ENCODE data around the gene NEK4. TPM values are rescaled to one million over a fixed set of nuclear protein-coding genes. Genes with fewer than 3 reads are reported as not detected.

NEK4 gene
- total RNA-seq, 5 donors from 2014 or later (not counting 1 experiment from before 2014, with no cell fraction given), result 14.1 to 23.9 (median 22.2) TPM

GRCh38 chr3:52794612-52795099 is 23.9 kb upstream of the NEK4 start, which contains the start of gene ITIH3:
TSS of gene ITIH3 (plus strand) at chr3:52794796. CDS start at chr3:52794804, 8 bp downstream.
- no peak within 1 kb of the TSS for H3K27ac Mint-ChIP-seq
- Histone ChIP-seq H3K4me1 (ENCODE audit: control insufficient read depth in 1 of 2, extremely low read depth in 1 of 2, insufficient read depth in 2 of 2, low read length in 2 of 2) (no peaks in the 10 kb centered on the region), H3K27me3 (replicated peaks in 1 of 2; ENCODE audit: control insufficient read depth in 2 of 2, extremely low read depth in 1 of 2, insufficient read depth in 2 of 2, low read length in 1 of 2) (peaks cover 0 to 25% of the 10 kb centered on the region in 2 experiments), H3K36me3 (ENCODE audit: control insufficient read depth in 2 of 2, extremely low read depth in 1 of 2, insufficient read depth in 1 of 2, low read length in 1 of 2) (no peaks in the 10 kb centered on the region), H3K4me3 (ENCODE audit: control insufficient read depth in 1 of 2, extremely low read depth in 1 of 2, low read length in 1 of 2) (no peak within 1 kb of the TSS), H3K27ac (ENCODE audit: low read length) (no peak within 1 kb of the TSS), H3K9me3 (no peaks in the 10 kb centered on the region)
- CTCF ChIA-PET, result no interaction called here
- H3K9me3 Mint-ChIP-seq, result no peaks in the 10 kb centered on the region
- DNase-seq (no peak), ATAC-seq (replicated peaks in 1 of 4) (no peak)
- H3K4me3 Mint-ChIP-seq, result no peak within 1 kb of the TSS
- H3K4me1 Mint-ChIP-seq, result no peaks in the 10 kb centered on the region
- H3K36me3 Mint-ChIP-seq, result no peaks in the 10 kb centered on the region
- H3K27me3 Mint-ChIP-seq, result no peaks in the 10 kb centered on the region
- POLR2A ChIA-PET, result no interaction called here
- WGBS (ENCODE audit: insufficient coverage), result 76% methylated on average over 9 of the region's 10 CpGs

DNA sequence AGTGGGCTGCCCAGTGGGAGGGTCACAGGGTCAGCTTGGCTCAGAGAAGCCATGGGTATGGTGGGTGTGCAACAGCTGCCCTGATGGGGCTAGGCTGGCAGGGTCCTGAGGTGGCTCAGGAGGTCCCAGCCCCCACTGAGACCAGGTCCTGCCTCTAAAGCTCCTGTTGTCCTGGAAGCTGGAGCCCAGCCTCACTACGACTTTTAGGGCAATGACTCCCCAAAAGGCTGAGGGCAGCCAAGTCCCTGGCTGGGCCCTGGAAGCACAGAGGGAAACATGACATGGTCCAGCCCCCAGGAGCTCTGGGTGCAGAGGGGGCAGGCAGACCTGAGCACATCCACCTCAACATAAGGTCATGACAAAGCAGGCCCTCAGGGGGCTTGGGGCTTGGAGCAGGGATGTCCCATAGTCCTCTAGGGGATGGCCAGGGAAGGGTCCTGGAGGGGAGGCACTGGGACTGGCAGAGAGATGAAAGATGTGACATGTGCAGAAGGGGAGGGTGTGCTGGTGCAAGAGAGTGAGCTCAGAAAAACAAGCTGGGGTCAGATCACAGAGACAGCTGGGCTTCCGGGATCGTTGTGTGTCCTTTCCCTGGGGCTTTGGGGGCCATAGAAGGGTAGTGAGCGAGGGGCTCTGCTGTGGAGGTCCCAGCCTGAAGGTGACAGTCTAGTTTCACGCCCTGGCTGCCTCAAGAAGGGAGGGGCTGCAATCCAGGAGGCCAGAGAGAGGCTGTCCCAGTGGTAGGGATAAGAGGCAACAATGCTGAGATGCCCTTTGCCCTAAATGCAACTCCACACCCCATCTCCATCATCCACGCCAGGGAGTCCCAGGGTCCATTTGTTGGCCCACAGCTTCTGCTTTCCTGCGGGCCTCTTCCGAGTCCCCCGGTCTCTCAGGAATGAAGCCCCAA is 23.2 kb upstream of the NEK4 start:
- Mint-ChIP-seq H3K4me3 (no peak overlapping the region), H3K36me3 (no peaks in the 10 kb centered on the region), H3K27ac (no peak overlapping the region), H3K4me1 (no peaks in the 10 kb centered on the region), H3K9me3 (no peaks in the 10 kb centered on the region), H3K27me3 (no peaks in the 10 kb centered on the region)
- DNase-seq, result no peak
- ATAC-seq (replicated peaks in 1 of 4), result no peak
- ChIA-PET CTCF (no interaction called here), POLR2A (no interaction called here)
- no peaks in the 10 kb centered on the region for H3K36me3 ChIP-seq (ENCODE audit: control insufficient read depth in 2 of 2, extremely low read depth in 1 of 2, insufficient read depth in 1 of 2, low read length in 1 of 2)
- no peak overlapping the region for H3K27ac ChIP-seq (ENCODE audit: low read length)
- WGBS (ENCODE audit: insufficient coverage), result 82% methylated on average over 7 of the region's 9 CpGs
- peaks cover 0 to 25% of the 10 kb centered on the region in 2 experiments for H3K27me3 ChIP-seq (replicated peaks in 1 of 2; ENCODE audit: control insufficient read depth in 2 of 2, extremely low read depth in 1 of 2, insufficient read depth in 2 of 2, low read length in 1 of 2)
- no peaks in the 10 kb centered on the region for H3K4me1 ChIP-seq (ENCODE audit: control insufficient read depth in 1 of 2, extremely low read depth in 1 of 2, insufficient read depth in 2 of 2, low read length in 2 of 2)
- H3K4me3 ChIP-seq (ENCODE audit: control insufficient read depth in 1 of 2, extremely low read depth in 1 of 2, low read length in 1 of 2), result no peak overlapping the region
- no peaks in the 10 kb centered on the region for H3K9me3 ChIP-seq

DNA sequence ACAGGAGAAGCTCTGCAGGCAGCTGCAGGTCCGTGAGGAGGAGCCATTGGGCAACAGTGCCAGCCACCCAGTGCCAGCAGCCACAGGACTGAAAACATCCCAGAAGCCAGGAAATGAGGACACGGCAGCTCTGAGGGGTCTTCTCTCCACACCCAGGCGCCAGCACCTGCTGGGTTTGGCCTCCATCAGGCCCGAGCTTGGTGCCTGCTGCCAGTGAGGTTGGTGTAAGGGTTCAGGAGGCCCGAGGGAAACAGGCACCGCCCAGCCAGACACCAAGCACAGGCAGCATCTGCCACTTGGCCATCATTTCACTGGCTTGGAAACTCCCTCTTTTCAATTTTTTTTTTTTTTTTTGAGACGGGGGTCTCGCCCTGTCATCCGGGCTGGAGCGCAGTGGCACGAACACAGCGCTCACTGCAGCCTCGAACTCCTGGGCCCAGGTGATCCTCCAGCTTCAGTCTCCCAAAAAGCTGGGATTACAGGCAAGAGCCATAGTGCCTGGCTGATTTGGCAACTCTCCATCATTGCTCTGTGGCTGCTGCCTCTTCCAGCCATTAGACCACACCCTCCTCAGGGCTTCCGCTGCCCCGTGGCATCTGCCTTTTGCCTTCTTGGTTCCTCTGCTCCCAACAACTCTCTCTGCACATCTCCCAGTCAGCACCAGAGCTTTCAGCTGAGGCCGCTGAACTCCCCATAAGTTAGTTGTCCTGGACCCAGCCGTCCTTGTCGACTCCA is 22.4 kb upstream of the NEK4 start:
- Mint-ChIP-seq H3K27me3 (no peaks in the 10 kb centered on the region), H3K36me3 (no peaks in the 10 kb centered on the region), H3K27ac (no peak overlapping the region), H3K4me3 (no peak overlapping the region), H3K9me3 (no peaks in the 10 kb centered on the region), H3K4me1 (no peaks in the 10 kb centered on the region)
- Histone ChIP-seq H3K4me3 (ENCODE audit: control insufficient read depth in 1 of 2, extremely low read depth in 1 of 2, low read length in 1 of 2) (no peak overlapping the region), H3K27ac (ENCODE audit: low read length) (no peak overlapping the region), H3K9me3 (no peaks in the 10 kb centered on the region), H3K4me1 (ENCODE audit: control insufficient read depth in 1 of 2, extremely low read depth in 1 of 2, insufficient read depth in 2 of 2, low read length in 2 of 2) (no peaks in the 10 kb centered on the region), H3K36me3 (ENCODE audit: control insufficient read depth in 2 of 2, extremely low read depth in 1 of 2, insufficient read depth in 1 of 2, low read length in 1 of 2) (no peaks in the 10 kb centered on the region), H3K27me3 (replicated peaks in 1 of 2; ENCODE audit: control insufficient read depth in 2 of 2, extremely low read depth in 1 of 2, insufficient read depth in 2 of 2, low read length in 1 of 2) (peaks cover 0 to 25% of the 10 kb centered on the region in 2 experiments)
- CTCF ChIA-PET, result no interaction called here
- POLR2A ChIA-PET, result no interaction called here
- DNase-seq, result no peak
- ATAC-seq (replicated peaks in 1 of 4), result no peak
- WGBS (ENCODE audit: insufficient coverage), result 85% methylated on average over 11 of the region's 18 CpGs

GRCh38 chr3:52792413-52792812 is 21.7 kb upstream of the NEK4 start:
- Mint-ChIP-seq H3K27me3 (no peaks in the 10 kb centered on the region), H3K4me1 (no peaks in the 10 kb centered on the region), H3K9me3 (no peaks in the 10 kb centered on the region), H3K27ac (no peak overlapping the region), H3K36me3 (no peaks in the 10 kb centered on the region), H3K4me3 (no peak overlapping the region)
- Histone ChIP-seq H3K27me3 (replicated peaks in 1 of 2; ENCODE audit: control insufficient read depth in 2 of 2, extremely low read depth in 1 of 2, insufficient read depth in 2 of 2, low read length in 1 of 2) (peaks cover 0 to 25% of the 10 kb centered on the region in 2 experiments), H3K4me3 (ENCODE audit: control insufficient read depth in 1 of 2, extremely low read depth in 1 of 2, low read length in 1 of 2) (no peak overlapping the region), H3K9me3 (no peaks in the 10 kb centered on the region), H3K27ac (ENCODE audit: low read length) (no peak overlapping the region), H3K36me3 (ENCODE audit: control insufficient read depth in 2 of 2, extremely low read depth in 1 of 2, insufficient read depth in 1 of 2, low read length in 1 of 2) (no peaks in the 10 kb centered on the region), H3K4me1 (ENCODE audit: control insufficient read depth in 1 of 2, extremely low read depth in 1 of 2, insufficient read depth in 2 of 2, low read length in 2 of 2) (no peaks in the 10 kb centered on the region)
- ATAC-seq (replicated peaks in 1 of 4), result no peak
- POLR2A ChIA-PET, result no interaction called here
- no peak for DNase-seq
- CTCF ChIA-PET, result no interaction called here
- 84% methylated on average over 6 of the region's 7 CpGs for WGBS (ENCODE audit: insufficient coverage)

- Mint-ChIP-seq H3K27ac (no peak overlapping the region), H3K36me3 (no peaks in the 10 kb centered on the region), H3K4me3 (no peak overlapping the region), H3K27me3 (no peaks in the 10 kb centered on the region), H3K4me1 (no peaks in the 10 kb centered on the region), H3K9me3 (no peaks in the 10 kb centered on the region)
- CTCF ChIA-PET, result no interaction called here
- H3K27me3 ChIP-seq (replicated peaks in 1 of 2; ENCODE audit: control insufficient read depth in 2 of 2, extremely low read depth in 1 of 2, insufficient read depth in 2 of 2, low read length in 1 of 2), result peaks cover 0 to 24% of the 10 kb centered on the region in 2 experiments
- H3K9me3 ChIP-seq, result no peaks in the 10 kb centered on the region
- POLR2A ChIA-PET, result no interaction called here
- H3K4me1 ChIP-seq (ENCODE audit: control insufficient read depth in 1 of 2, extremely low read depth in 1 of 2, insufficient read depth in 2 of 2, low read length in 2 of 2), result no peaks in the 10 kb centered on the region
- ATAC-seq (replicated peaks in 1 of 4) (no peak), DNase-seq (no peak)
- H3K27ac ChIP-seq (ENCODE audit: low read length), result no peak overlapping the region
- H3K36me3 ChIP-seq (ENCODE audit: control insufficient read depth in 2 of 2, extremely low read depth in 1 of 2, insufficient read depth in 1 of 2, low read length in 1 of 2), result no peaks in the 10 kb centered on the region
- no peak overlapping the region for H3K4me3 ChIP-seq (ENCODE audit: control insufficient read depth in 1 of 2, extremely low read depth in 1 of 2, low read length in 1 of 2)
- WGBS (ENCODE audit: insufficient coverage), result 72% methylated on average over 3 of the region's 4 CpGs
Observed at GRCh38 chr3:52791928-52792327, 21.2 kb upstream of the NEK4 start.

DNA sequence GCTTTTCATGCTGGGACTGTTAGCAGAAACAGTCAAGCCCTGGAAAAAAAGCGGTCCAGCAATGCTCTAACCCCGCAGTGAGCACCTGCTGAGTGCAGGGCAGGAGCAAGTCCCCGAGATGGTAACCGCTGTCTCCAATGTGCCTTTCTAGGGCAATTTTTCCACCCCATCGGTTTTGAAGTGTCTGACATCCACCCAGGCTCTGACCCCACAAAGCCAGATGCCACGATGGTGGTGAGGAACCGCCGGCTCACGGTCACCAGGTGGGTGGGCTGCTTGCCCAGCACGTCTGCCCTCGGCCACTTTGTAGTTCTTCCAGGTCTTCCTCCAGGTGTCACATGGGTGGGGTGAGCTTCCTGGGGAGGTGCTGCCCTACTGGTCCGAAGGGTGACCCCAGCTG is 20.6 kb upstream of the NEK4 start:
- no peak overlapping the region for H3K4me3 Mint-ChIP-seq
- Histone ChIP-seq H3K4me1 (ENCODE audit: control insufficient read depth in 1 of 2, extremely low read depth in 1 of 2, insufficient read depth in 2 of 2, low read length in 2 of 2) (no peaks in the 10 kb centered on the region), H3K36me3 (ENCODE audit: control insufficient read depth in 2 of 2, extremely low read depth in 1 of 2, insufficient read depth in 1 of 2, low read length in 1 of 2) (no peaks in the 10 kb centered on the region), H3K27ac (ENCODE audit: low read length) (no peak overlapping the region), H3K9me3 (no peaks in the 10 kb centered on the region), H3K4me3 (ENCODE audit: control insufficient read depth in 1 of 2, extremely low read depth in 1 of 2, low read length in 1 of 2) (no peak overlapping the region), H3K27me3 (replicated peaks in 1 of 2; ENCODE audit: control insufficient read depth in 2 of 2, extremely low read depth in 1 of 2, insufficient read depth in 2 of 2, low read length in 1 of 2) (peaks cover 0 to 23% of the 10 kb centered on the region in 2 experiments)
- H3K36me3 Mint-ChIP-seq, result no peaks in the 10 kb centered on the region
- ChIA-PET POLR2A (no interaction called here), CTCF (interaction anchor here in 1 of 2 donors (1.1 kb wide), 1 partner anchor 224 kb away, joined by 3 read pairs; no protein-coding TSS in a partner anchor)
- ATAC-seq (replicated peaks in 1 of 4) (no peak), DNase-seq (no peak)
- no peaks in the 10 kb centered on the region for H3K27me3 Mint-ChIP-seq
- no peaks in the 10 kb centered on the region for H3K4me1 Mint-ChIP-seq
- H3K27ac Mint-ChIP-seq, result no peak overlapping the region
- WGBS (ENCODE audit: insufficient coverage), result 73% methylated on average over 8 of the region's 12 CpGs
- no peaks in the 10 kb centered on the region for H3K9me3 Mint-ChIP-seq

Data from T-cell (primary cell).